ENCODE measurements around the gene ASTN1. TPM values are rescaled to one million over a fixed set of nuclear protein-coding genes. Genes with fewer than 3 reads are reported as not detected.

ASTN1 gene
- total RNA-seq, 1 donor from 2014 or later, result 0.36 TPM

- intact Hi-C loops (cut with DNase I), result no loop called here
- DNase-seq (ENCODE audit: low spot score) (no peak), ATAC-seq (no peak)
Measured at GRCh38 chr1:176903474-176903873, 261.0 kb downstream of the ASTN1 start.

GRCh38 chr1:176899321-176899720 lies 265.2 kb downstream of the ASTN1 start:
- no peak for DNase-seq (ENCODE audit: low spot score)
- ATAC-seq, result no peak
- intact Hi-C loops (cut with DNase I), result loop anchor here (10.0 kb wide), 1 partner anchor 1045 kb away; no protein-coding TSS in a partner anchor

- ATAC-seq, result peak; percentile 81
- intact Hi-C loops (cut with DNase I), result loop anchor here (2.0 to 10.0 kb wide), 2 partner anchors 285 to 1047 kb away; no protein-coding TSS in a partner anchor
- peak; percentile 81 for DNase-seq (ENCODE audit: low spot score)
Measured at GRCh38 chr1:176897350-176898236, 266.9 kb downstream of the ASTN1 start.

- no peak for DNase-seq (ENCODE audit: low spot score)
- ATAC-seq, result no peak
- intact Hi-C loops (cut with DNase I), result loop anchor here (2.0 to 10.0 kb wide), 2 partner anchors 287 to 1049 kb away; no protein-coding TSS in a partner anchor
Measured at GRCh38 chr1:176896216-176896615, 268.3 kb downstream of the ASTN1 start.

GRCh38 chr1:176894450-176894849 lies 270.1 kb downstream of the ASTN1 start:
- intact Hi-C loops (cut with DNase I), result loop anchor here (10.0 kb wide), 1 partner anchor 1050 kb away; no protein-coding TSS in a partner anchor
- ATAC-seq, result no peak
- no peak for DNase-seq (ENCODE audit: low spot score)

- ATAC-seq, result no peak
- intact Hi-C loops (cut with DNase I), result loop anchor here (10.0 kb wide), 1 partner anchor 1051 kb away; no protein-coding TSS in a partner anchor
- no peak for DNase-seq (ENCODE audit: low spot score)
Measured at GRCh38 chr1:176893625-176894352, 270.7 kb downstream of the ASTN1 start.

- DNase-seq (ENCODE audit: low spot score) (no peak), ATAC-seq (no peak)
- intact Hi-C loops (cut with DNase I), result no loop called here
Measured at GRCh38 chr1:176888471-176889032, 276.0 kb downstream of the ASTN1 start.

GRCh38 chr1:176885751-176886150 lies 278.8 kb downstream of the ASTN1 start:
- no peak for DNase-seq (ENCODE audit: low spot score)
- ATAC-seq, result no peak
- intact Hi-C loops (cut with DNase I), result no loop called here

GRCh38 chr1:176885341-176885740 lies 279.2 kb downstream of the ASTN1 start:
- no peak for ATAC-seq
- intact Hi-C loops (cut with DNase I), result no loop called here
- DNase-seq (ENCODE audit: low spot score), result no peak

- no peak for DNase-seq (ENCODE audit: low spot score)
- intact Hi-C loops (cut with DNase I), result no loop called here
- ATAC-seq, result no peak
Measured at GRCh38 chr1:176884911-176885310, 279.6 kb downstream of the ASTN1 start.

- intact Hi-C loops (cut with DNase I), result no loop called here
- ATAC-seq (no peak), DNase-seq (ENCODE audit: low spot score) (no peak)
Measured at GRCh38 chr1:176884286-176884685, 280.2 kb downstream of the ASTN1 start.

- intact Hi-C loops (cut with DNase I), result no loop called here
- DNase-seq (ENCODE audit: low spot score) (peak; percentile 85), ATAC-seq (peak; percentile 74)
Measured at GRCh38 chr1:176880955-176881595, 283.4 kb downstream of the ASTN1 start.

- intact Hi-C loops (cut with DNase I), result no loop called here
- DNase-seq (ENCODE audit: low spot score) (no peak), ATAC-seq (no peak)
Measured at GRCh38 chr1:176879784-176880620, 284.5 kb downstream of the ASTN1 start.

- ATAC-seq (no peak), DNase-seq (ENCODE audit: low spot score) (no peak)
- intact Hi-C loops (cut with DNase I), result no loop called here
Measured at GRCh38 chr1:176878750-176879536, 285.6 kb downstream of the ASTN1 start.

- ATAC-seq, result no peak
- intact Hi-C loops (cut with DNase I), result no loop called here
Measured at GRCh38 chr1:176877557-176877956, 287.0 kb downstream of the ASTN1 start.

GRCh38 chr1:176876966-176877515 lies 287.5 kb downstream of the ASTN1 start:
- intact Hi-C loops (cut with DNase I), result no loop called here
- ATAC-seq, result no peak
- no peak for DNase-seq (ENCODE audit: low spot score)

More at GRCh38 chr1:176877557-176877956, 287.0 kb downstream of the ASTN1 start:
- no peak for DNase-seq (ENCODE audit: low spot score)

GRCh38 chr1:176869577-176869976 lies 294.9 kb downstream of the ASTN1 start:
- no peak for ATAC-seq
- no peak for DNase-seq (ENCODE audit: low spot score)
- intact Hi-C loops (cut with DNase I), result no loop called here

Data from sciatic nerve (tissue), 2 donors.